CD4-positive, alpha-beta T cell treated with Interleukin-6 for 4 hours (primary cell): Measurements from ENCODE around the gene WDR89.
"Not testable (repeated sequence)": the region's sequence is repeated elsewhere in the genome, so short reads cannot be mapped to it uniquely, and the experiment has no call there.

Experiments used
- DNase-seq: peaks from one replicate; pipeline ENCODE4 v3.0.0-alpha.2; 2020; ENCODE audit warnings: mixed read lengths

Gene WDR89

DNA sequence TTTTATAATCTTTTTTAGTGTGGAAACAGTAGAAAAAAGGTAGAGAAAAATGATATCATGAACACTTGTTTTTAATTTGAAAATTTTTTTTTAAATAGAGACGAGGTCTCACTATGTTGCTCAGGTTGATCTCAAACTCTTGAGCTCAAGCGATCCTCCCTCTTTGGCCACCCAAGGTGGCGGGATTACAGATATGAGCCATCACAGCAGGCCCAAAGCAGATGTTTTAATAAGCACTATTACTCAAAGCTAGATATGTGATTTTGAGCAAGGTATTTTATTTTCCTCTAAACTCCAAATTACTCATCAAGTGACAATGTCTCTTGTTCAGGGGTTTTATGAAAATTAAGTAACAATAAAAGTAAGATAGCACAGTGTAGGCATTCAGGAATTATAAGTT, 10.7 kb upstream of the WDR89 start:
- DNase-seq, result no peak

DNA sequence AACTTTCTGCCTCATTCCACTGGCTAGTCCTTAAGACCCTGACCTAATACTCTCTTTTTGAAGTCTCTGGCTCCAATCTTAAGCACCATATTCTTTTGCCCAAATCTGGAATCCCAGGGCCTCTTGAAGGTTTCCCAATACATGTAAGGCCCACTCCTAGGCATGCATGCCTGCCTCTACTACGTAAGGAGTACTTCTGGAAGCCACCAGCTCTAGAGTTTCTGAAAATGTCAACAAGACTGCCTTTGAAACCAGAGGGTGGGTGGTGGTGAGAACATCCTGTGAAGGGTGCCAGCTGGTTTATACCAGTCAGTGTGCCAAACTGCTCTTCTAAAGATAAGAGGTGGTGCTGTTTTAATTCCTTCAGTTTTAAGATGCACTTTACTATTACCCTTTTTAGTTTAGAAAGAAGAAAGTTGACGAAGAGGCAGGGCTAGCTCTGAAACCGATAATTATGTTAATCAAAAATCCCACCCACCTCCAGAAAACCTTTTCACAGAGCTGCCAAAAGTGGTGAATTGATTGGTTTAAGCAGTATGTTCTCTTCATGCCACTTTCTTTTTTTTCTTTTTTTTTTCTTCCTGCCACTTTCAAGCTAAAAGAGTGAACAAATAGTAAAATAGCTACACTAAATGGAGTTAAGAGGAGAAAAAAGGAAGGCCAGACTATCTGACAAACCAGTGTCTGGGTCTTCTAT, 8.7 kb upstream of the WDR89 start:
- peak; percentile 72 for DNase-seq

DNA sequence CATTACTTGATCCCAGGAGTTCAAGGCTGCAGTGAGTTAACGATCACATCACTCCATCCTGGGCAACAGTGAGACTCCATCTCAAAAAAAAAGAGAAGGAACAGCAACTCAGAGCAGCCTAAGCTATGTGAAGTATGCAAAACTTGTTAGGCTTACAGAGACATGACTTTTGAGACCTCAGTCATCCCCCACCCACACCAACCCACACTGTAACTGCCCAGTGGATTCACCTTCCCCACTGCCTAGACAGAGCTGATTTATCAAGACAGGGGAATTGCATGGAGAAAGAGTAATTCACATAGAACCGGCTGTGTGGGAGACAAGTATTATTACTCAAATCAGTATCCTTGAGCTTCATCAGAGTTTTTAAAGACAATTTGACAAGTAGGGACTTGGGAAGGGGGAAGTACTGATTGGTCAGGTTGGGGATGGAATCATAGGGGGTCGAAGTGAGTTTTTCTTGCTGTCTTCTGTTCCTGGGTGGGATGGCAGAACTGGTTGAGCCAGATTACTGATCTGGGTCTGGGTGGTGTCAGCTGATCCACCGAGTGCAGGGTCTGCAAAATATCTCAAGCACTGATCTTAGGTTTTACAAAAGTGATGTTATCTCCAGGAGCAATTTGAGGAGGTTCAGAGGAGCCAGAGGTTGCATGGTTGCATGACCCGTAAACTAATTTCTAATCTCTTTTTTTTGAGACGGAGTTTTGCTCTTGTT, 6.2 kb upstream of the WDR89 start:
- no peak for DNase-seq

GRCh38 chr14:63644741-63645140, 3.1 kb upstream of the WDR89 start:
- DNase-seq, result no peak

DNA sequence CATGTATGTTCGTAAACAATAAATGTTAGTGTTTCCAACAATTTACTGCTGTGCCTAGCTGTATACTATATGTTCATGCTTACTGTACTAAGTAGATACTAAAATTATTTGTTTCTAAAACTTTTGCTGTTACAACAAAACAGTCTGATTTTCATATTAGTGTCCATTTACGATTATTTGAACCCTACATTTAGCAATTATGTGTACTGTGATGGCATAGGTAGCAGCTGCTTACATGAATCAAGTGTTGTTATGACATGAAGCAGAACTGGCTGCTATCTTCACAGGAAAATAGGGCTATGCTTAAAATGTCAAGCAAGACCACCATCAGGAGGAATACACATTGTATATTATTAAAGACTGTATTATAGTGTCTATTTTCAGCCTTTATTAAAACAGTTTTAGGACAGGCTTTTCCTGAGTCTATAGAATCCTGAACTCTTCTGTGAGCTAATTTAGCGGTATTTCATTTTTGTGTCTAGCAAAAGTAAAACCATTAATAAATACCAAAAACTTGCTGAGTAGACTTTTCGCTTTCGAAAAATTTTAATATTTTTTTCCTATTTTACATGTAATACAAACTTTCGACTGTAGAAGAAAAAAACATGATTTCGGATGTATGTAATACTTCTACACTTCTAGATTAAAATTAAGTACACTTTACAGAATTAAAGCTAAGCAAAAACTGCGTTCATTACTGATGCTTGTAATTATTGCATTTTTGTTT, 1.1 kb upstream of the WDR89 start:
- no peak for DNase-seq

GRCh38 chr14:63642229-63642611, 549 bp upstream of the WDR89 start:
- DNase-seq, result peak; percentile 83

GRCh38 chr14:63638493-63638892, 3.2 kb downstream of the WDR89 start:
- no peak for DNase-seq

DNA sequence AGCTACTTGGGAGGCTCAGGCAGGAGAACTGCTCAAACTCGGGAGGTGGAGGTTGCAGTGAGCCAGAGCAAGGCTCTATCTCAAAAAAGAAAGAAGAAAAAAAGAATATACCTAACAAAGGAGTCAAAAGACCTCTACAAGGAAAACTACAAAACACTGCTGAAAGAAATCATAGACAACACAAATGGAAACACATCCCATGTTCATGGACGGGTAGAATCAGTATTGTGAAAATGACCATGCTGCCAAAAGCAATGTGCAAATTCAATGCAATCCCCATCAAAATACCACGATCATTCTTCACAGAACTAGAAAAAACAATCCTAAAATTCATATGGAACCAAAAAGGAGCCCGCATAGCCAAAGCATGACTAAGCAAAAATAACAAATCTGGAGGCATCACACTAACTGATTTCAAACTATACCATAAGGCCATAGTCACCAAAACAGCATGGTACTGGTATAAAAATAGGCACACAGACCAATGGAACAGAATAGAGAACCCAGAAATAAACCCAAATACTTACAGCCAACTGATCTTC, 5.5 kb downstream of the WDR89 start:
- DNase-seq, result not testable (repeated sequence)

DNA sequence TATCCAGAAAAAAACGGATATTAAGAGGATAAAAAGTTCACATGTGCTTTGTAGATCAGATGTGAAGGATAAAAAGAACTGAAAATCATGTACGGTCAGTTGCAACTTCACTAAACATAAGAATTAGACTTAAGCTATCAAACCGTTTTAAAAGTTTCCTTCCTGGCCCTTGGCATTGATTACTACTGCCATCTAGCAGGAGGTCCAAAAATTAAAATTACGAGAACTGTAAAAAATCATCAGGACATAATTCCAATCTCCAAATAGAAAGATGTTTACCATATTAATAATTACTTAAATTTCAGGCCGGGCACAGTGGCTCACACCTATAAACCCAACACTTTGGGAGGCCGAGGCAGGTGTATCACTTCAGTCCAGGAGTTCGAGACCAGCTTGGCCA, 7.9 kb downstream of the WDR89 start:
- no peak for DNase-seq

- peak; percentile 13 for DNase-seq
Measured at GRCh38 chr14:63632932-63633514, 8.6 kb downstream of the WDR89 start.

DNA sequence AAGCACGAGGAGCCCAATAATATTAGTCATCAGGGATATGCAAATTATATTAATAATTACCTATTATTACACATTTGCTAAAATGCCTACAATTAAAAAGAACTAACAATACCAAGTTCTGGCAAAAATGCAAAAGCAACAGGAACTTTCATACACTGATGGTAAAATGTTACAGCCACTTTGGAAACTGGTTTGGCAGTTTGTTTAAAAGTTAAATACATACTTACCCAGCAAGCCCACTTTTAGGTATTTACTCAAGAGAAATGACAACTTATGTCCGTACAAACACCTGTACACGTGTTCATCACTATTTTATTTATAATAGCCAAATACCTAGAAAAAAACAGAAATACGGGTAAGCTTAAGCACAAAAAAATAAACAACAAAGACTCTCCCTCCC, 17.0 kb downstream of the WDR89 start:
- no peak for DNase-seq

DNA sequence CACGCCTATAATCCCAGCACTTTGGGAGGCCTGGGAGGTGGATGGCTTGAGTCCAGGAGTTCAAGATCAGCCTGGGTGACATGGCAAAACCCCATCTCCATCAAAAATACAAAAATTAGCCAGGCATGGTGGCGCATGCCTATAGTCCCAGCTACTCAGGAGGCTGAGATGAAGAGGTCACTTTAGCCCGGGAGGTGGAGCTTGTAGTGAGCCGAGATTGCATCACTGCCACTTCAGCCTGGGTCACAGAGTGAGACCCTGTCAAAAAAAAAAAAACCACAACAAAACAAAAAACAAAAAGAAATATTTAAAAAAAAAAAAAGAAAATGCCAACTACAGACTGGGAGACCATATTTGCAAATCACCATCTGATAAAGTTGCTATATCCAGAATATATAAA, 17.5 kb downstream of the WDR89 start:
- no peak for DNase-seq

GRCh38 chr14:63621975-63622374, 19.7 kb downstream of the WDR89 start:
- DNase-seq, result not testable (repeated sequence)

GRCh38 chr14:63616015-63616414, 25.7 kb downstream of the WDR89 start:
- no peak for DNase-seq

DNA sequence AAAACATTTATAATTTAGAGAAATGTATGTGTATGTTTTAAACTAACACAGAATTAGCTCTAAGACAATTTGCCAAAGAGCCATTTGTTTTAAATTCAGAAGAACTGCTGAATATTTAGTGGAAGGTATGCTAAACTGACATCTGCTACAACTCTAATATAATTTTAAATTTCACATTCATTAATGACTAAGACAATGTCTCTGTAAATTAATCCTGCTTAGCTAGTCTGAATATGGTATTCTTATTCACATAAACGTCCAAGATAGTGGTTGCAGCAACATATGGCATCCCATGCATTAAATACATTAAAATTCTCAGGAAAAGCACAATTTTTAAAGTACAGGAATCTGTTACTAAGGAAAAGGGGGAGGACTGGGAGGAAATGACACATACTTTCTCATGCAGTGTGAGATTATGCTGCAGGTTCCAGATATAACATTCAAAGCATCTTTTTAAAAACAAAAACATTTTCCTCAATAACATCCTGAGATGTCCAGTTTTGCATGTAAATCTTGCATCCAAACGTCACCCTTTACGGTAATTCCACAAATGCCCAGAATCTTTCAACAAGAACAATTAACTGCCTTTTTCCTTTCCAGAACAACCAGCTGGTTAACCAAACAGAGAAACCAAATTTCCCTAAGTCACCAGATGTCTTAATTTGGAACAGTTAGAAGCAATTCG, 26.9 kb downstream of the WDR89 start:
- DNase-seq, result no peak

DNA sequence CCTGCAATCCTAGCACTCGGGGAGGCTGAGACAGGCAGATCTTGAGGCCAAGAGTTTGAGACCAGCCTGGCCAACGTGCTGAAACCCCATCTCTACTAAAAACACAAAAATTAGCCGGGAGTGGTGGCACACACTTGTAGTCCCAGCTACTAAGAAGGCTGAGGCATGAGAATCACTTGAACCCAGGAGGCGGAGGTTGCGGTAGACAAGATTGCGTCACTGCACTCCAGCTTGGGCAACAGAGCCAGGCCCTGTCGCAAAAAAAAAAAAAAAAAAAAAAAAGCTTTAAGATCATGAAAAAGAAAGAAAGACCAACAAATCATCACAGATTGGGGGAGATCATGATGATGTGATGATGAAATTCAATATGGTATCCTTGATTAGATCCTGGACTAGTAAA, 30.6 kb downstream of the WDR89 start:
- DNase-seq, result no peak

GRCh38 chr14:63605041-63605532, 36.6 kb downstream of the WDR89 start:
- DNase-seq, result no peak

DNA sequence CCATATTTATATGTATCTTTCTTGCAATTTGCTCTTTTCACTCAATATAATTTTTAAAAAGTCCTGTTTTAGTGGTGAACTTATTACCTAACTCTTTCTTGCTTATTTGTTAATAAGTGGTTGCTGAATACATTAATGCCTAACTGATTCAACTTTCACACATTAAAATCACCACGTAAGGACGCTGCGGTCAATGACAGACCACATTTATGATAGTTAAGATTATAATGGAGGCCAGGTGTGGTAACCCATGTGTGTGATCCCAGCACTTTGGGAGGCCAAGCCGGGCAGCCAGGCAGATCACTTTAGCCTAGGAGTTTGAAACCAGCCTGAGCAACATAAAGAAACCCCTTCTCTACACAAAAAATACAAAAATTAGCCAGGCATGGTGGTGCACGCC, 37.0 kb downstream of the WDR89 start:
- DNase-seq, result no peak

- no peak for DNase-seq
Measured at GRCh38 chr14:63603749-63604277, 37.9 kb downstream of the WDR89 start.

DNA sequence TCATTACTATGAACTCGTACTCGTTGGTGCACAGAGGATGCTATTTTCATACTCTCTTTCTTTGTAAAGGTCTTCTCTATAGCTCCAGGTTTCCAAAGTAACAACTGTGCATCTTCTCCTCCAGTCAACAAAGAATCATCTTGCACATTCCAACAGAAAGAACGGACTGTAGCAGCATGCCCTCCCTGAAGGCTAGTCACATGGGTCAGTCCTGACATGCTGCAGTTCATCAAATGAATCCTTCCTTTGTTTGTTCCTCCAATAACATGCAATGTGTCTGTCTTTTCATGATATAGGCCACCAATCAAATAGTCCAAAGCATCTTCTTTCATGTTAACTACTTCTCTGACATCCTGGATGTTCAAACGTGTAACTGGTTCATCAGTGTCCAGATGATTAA, 42.9 kb downstream of the WDR89 start:
- no peak for DNase-seq

GRCh38 chr14:63596998-63597658, 44.5 kb downstream of the WDR89 start:
- no peak for DNase-seq
